ENCODE measurements around the gene IFNGR2.

DNA sequence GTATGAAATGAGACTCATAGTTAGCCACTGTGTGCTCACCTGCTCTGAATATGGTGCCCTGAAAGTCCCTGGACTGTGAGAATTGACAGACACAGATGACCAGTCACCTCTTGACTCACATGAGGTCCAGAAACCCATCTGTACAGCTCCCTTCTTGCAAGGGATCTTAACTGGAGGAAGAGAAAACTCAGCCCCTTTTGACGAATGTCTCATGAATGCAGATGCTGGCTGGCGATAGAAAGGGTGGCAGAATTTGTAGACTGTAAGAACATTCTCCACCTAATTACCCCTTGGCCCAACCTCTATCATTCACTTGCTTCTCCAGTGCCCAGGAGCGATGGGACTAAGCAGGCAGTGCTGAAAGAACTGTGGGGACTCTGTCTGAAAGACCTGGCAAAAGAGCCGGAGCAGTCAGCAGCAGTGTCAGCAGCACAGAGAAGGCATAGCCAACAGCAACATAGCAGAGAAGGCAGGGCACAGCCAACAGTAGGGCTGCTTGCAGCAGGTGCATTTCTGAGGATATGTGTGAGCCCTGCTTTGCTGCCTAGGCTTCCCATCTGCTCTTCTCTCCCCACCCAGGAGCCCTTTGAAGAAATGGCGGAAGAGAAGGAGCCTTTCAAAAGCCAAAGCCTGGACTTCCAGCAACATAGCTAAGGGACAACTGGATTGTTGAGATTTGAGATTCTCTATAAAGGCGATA, 25.8 kb upstream of the IFNGR2 start:
- TF ChIP-seq CTCF (IDR thresholded peaks at IDR 0.05) (no peak), SIN3A (IDR thresholded peaks at IDR 0.05; ENCODE audit: borderline replicate concordance, low read depth, low read length) (no peak), MAX (IDR thresholded peaks at IDR 0.05; ENCODE audit: low read depth) (no peak), GABPA (IDR thresholded peaks at IDR 0.05; ENCODE audit: low read depth) (no peak), RCOR1 (IDR thresholded peaks at IDR 0.05; ENCODE audit: low read length) (no peak), USF2 (IDR thresholded peaks at IDR 0.05; ENCODE audit: borderline replicate concordance, low read depth, low read length) (no peak), NRF1 (IDR thresholded peaks at IDR 0.05; ENCODE audit: low read depth, low read length) (no peak), POLR2AphosphoS5 (IDR thresholded peaks at IDR 0.05; ENCODE audit: low read depth, low read length) (no peak), EP300 (IDR thresholded peaks at IDR 0.05; ENCODE audit: borderline replicate concordance in 1 of 2, low read depth in 1 of 2, low read length in 1 of 2) (no peak), RAD21 (IDR thresholded peaks at IDR 0.05; ENCODE audit: low read length) (no peak), JUND (IDR thresholded peaks at IDR 0.05) (no peak), FOXJ3 (CRISPR knock-in tag; IDR thresholded peaks at IDR 0.05) (no peak), TEAD4 (IDR thresholded peaks at IDR 0.05; ENCODE audit: borderline replicate concordance, insufficient read depth) (no peak)
- TF ChIP-seq, protein P1, sequence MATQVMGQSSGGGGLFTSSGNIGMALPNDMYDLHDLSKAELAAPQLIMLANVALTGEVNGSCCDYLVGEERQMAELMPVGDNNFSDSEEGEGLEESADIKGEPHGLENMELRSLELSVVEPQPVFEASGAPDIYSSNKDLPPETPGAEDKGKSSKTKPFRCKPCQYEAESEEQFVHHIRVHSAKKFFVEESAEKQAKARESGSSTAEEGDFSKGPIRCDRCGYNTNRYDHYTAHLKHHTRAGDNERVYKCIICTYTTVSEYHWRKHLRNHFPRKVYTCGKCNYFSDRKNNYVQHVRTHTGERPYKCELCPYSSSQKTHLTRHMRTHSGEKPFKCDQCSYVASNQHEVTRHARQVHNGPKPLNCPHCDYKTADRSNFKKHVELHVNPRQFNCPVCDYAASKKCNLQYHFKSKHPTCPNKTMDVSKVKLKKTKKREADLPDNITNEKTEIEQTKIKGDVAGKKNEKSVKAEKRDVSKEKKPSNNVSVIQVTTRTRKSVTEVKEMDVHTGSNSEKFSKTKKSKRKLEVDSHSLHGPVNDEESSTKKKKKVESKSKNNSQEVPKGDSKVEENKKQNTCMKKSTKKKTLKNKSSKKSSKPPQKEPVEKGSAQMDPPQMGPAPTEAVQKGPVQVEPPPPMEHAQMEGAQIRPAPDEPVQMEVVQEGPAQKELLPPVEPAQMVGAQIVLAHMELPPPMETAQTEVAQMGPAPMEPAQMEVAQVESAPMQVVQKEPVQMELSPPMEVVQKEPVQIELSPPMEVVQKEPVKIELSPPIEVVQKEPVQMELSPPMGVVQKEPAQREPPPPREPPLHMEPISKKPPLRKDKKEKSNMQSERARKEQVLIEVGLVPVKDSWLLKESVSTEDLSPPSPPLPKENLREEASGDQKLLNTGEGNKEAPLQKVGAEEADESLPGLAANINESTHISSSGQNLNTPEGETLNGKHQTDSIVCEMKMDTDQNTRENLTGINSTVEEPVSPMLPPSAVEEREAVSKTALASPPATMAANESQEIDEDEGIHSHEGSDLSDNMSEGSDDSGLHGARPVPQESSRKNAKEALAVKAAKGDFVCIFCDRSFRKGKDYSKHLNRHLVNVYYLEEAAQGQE (IDR thresholded peaks at IDR 0.05; ENCODE audit: low read depth, low read length): no peak
